Chondrocyte (in vitro differentiated cells): ENCODE measurements around the gene TACR2. TPM values are rescaled to one million over a fixed set of nuclear protein-coding genes. Genes with fewer than 3 reads are reported as not detected.

Source experiments
- DNase-seq: peaks from one replicate; pipeline ENCODE4 v3.0.0; 2021; ENCODE audit warnings: mixed read lengths, low spot score
- H3K27ac Mint-ChIP-seq: one replicate; pipeline ENCODE4 v1.8.0; 2021; ENCODE audit warnings: mild to moderate bottlenecking, moderate library complexity, mixed read lengths; ENCODE audit not compliant: unreplicated experiment
- H3K27me3 Mint-ChIP-seq: 2 replicates; pipeline ENCODE4 v1.8.0; 2021; ENCODE audit warnings: low read depth, mixed read lengths
- H3K36me3 Mint-ChIP-seq: 2 replicates; pipeline ENCODE4 v1.8.0; 2021; ENCODE audit warnings: low read depth, mixed read lengths
- H3K4me1 Mint-ChIP-seq: 2 replicates; pipeline ENCODE4 v1.8.0; 2021; ENCODE audit warnings: low read depth, mild to moderate bottlenecking, mixed read lengths
- H3K4me3 Mint-ChIP-seq: one replicate; pipeline ENCODE4 v1.8.0; 2021; ENCODE audit warnings: mild to moderate bottlenecking, moderate library complexity, mixed read lengths; ENCODE audit not compliant: unreplicated experiment
- H3K9me3 Mint-ChIP-seq: 2 replicates; pipeline ENCODE4 v1.8.0; 2021; ENCODE audit warnings: low read depth, mixed read lengths
- CTCF ChIP-seq: fragments of 200-600 bp; sonication (generic); IDR thresholded peaks from 2 replicates; pipeline ENCODE4 v1.5.0; 2021; ENCODE audit warnings: antibody characterized with exemption, mild to moderate bottlenecking, moderate library complexity
- total RNA-seq: library from RNA; stranded (reverse); gene quantifications from 3 replicates; pipeline ENCODE4 v1.2.1, GENCODE V29; 2021

Gene TACR2
- total RNA-seq, 1 donor from 2014 or later: not detected

GRCh38 chr10:69458430-69459100, 41.8 kb upstream of the TACR2 start:
- no peaks in the 10 kb centered on the region for H3K4me1 Mint-ChIP-seq
- no peak for TF ChIP-seq CTCF
- DNase-seq: no peak
- H3K27ac Mint-ChIP-seq: no peak overlapping the region
- no peaks in the 10 kb centered on the region for H3K9me3 Mint-ChIP-seq
- no peaks in the 10 kb centered on the region for H3K27me3 Mint-ChIP-seq
- H3K4me3 Mint-ChIP-seq: no peak overlapping the region
- H3K36me3 Mint-ChIP-seq: no peaks in the 10 kb centered on the region

DNA sequence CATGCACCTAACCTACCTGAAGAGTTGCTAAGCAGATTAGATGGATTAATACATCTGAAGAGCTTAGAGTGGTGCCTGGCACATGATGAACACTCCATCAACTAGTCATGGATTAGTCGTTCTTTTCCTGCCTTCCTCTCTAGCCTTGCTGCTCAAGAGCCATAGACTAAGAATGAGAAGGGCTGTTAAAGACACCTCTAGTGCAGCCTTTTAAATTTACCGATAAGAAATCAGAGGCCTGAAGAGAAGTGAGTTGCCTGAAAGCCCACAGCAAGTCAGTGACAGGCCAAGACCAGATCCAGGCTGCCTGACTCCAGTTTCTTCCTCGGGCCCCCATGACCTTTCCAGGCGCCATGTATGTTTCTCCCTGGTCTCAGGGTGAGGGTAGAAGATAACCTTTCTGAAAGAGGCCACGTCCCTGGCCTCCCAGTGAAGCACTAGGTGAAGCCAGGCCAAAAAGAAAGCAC, 41.1 kb upstream of the TACR2 start:
- Mint-ChIP-seq H3K36me3 (no peaks in the 10 kb centered on the region), H3K9me3 (no peaks in the 10 kb centered on the region), H3K4me1 (no peaks in the 10 kb centered on the region), H3K27ac (no peak overlapping the region), H3K27me3 (peaks cover 2% of the 10 kb centered on the region), H3K4me3 (no peak overlapping the region)
- TF ChIP-seq CTCF: no peak
- DNase-seq: no peak

DNA sequence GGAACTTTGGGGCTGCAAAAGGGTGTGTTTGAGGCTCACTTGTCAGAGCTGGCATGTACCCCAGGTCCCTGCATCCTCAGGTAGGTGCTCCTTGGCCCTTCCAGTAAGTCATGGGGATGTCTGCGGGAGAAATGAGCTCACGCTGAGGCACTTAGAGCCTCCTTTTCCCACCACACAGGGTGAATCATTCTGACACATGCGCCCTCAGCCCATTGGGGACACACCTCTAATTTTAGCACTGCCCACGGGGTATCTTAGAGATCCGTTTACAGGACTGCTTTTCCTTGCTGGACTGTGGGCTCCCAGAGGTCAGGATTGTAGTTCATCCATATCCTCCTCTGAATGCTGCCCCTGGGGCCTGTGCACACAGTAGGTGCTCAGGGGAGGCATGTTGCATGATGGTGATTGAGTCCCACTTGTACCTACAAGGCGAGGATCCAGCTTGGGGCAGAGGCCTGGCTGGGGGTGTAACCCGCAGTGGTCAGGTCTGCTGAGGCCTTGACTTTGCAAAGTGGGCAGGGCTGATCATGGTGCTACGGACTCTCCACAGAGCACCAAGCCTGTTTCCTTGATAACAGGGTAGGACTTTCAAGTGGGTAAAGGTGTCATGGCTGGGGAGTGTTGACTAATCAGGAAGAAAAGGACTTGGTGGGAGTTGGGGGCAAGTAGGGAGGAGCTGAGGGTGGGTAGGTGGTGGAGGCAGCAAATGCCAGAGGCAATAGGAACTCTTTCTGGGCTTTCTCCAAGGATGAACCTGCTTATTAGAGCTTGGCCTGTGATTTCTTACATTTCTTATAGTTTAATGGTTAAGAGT, 40.4 kb upstream of the TACR2 start:
- TF ChIP-seq CTCF: no peak

GRCh38 chr10:69455006-69455763, 38.5 kb upstream of the TACR2 start:
- H3K27me3 Mint-ChIP-seq: peaks cover 3% of the 10 kb centered on the region
- no peak for TF ChIP-seq CTCF
- H3K4me1 Mint-ChIP-seq: peaks cover 9% of the 10 kb centered on the region
- no peak overlapping the region for H3K4me3 Mint-ChIP-seq
- no peaks in the 10 kb centered on the region for H3K36me3 Mint-ChIP-seq
- H3K9me3 Mint-ChIP-seq: no peaks in the 10 kb centered on the region
- DNase-seq: no peak
- H3K27ac Mint-ChIP-seq: no peak overlapping the region

More for the DNA sequence above, 40.4 kb upstream of the TACR2 start:
- Mint-ChIP-seq H3K4me3 (no peak overlapping the region), H3K27me3 (peaks cover 3% of the 10 kb centered on the region), H3K36me3 (no peaks in the 10 kb centered on the region), H3K4me1 (peaks cover under 1% of the 10 kb centered on the region), H3K9me3 (no peaks in the 10 kb centered on the region), H3K27ac (no peak overlapping the region)
- no peak for DNase-seq

- H3K27ac Mint-ChIP-seq: no peak overlapping the region
- no peak overlapping the region for H3K4me3 Mint-ChIP-seq
- peaks cover 13% of the 10 kb centered on the region for H3K4me1 Mint-ChIP-seq
- H3K27me3 Mint-ChIP-seq: peaks cover 3% of the 10 kb centered on the region
- H3K36me3 Mint-ChIP-seq: no peaks in the 10 kb centered on the region
- no peaks in the 10 kb centered on the region for H3K9me3 Mint-ChIP-seq
- no peak for TF ChIP-seq CTCF
- no peak for DNase-seq
These were observed 37.1 kb upstream of the TACR2 start for GRCh38 chr10:69453795-69454194.
